Stimulated activated CD4-positive, alpha-beta T cell treated with anti-CD3 and anti-CD28 coated beads, TNF-alpha, amount 100 ng/mL, for 4 hours (primary cell): ENCODE results near the gene CDK4.

Experiments used
- DNase-seq, 3 experiments: peaks; one replicate each; pipeline ENCODE4 v3.0.0-alpha.2; 2020; ENCODE audit warnings: low read depth in 3 of 3

CDK4 gene

DNA sequence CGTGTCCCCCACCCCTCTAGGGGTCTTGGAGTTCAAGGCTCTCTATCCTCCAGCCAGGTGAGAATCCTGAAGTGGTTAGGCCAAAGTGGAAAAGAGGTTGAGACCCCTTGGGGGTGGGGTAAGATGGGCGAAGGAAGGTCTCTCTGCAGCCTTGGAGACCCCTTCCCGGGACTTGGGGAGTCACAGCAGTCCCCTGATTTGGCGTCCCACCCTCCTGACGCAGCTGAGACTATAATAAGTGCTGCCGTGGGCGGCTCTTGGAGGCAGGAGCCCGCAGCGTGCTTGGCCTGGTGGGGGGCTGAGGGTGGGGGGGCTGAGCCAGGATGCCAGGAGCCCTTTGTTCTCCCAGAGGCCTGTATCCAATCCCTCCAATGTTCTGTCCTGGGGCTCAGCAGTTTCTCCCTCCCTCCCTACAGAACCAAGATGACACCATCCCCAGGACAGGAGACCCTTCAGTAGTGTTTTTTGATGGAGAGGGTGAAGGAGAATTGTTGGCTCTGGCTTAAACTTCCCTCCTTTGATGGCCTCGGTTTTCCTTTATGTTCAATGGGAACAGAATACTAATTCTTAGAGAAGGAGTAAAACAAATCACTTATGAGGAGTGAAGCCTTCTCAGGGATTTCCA, 12.1 kb downstream of the CDK4 start:
- no peak for DNase-seq

DNA sequence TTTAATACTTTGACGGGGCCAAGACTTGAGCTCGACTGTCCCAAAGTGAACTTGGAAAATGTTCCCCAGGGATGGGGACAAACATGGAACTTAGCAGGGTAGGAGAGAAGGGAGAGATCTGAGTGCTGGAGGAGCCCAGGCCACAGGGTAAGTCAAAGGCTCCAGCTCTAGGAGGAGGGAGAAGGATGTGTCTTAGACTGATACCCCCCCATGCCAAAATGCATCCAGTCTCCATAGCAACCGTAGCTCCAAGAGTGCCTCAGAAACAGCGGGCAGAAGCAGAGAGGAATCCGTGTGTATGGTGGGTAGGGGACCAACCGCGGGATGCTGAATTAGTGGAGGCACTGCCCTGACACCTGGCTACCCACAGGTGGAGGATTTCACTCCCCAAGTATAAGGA, 12.7 kb downstream of the CDK4 start:
- no peak for DNase-seq

DNA sequence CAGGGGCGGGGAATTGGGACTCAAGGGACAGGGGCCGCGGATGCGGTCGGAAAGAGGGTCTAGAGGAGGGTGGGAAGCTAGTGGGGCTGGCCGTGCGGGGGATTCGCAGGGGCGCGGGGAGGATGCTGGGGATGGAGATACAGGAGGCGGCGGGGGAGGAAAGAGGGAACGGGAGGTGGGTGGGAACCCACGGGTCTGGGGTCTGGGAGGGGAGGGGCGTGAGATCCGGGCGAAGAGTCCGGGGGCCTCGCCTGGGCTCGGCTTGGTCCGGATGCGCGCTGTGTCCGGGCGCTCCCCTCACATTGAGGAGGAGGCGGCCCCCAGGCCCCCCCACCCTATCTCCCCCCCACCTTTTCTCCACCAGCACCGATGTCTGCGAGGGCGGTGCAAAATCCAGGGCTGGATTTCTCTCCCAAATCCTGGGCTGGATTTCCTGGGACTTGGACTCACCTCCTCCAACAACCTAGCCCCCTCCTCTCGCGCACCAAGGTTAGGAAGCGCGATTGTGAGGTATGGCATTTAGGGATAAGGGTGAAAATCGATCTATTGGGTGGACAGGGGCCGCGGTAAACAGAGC, 13.4 kb downstream of the CDK4 start, which contains the start of gene AGAP2:
TSS of gene AGAP2 (minus strand) at position 82 of the 577 bp plus-strand sequence. CDS start 496 bp downstream, outside the sequence.
- DNase-seq = no peak

DNA sequence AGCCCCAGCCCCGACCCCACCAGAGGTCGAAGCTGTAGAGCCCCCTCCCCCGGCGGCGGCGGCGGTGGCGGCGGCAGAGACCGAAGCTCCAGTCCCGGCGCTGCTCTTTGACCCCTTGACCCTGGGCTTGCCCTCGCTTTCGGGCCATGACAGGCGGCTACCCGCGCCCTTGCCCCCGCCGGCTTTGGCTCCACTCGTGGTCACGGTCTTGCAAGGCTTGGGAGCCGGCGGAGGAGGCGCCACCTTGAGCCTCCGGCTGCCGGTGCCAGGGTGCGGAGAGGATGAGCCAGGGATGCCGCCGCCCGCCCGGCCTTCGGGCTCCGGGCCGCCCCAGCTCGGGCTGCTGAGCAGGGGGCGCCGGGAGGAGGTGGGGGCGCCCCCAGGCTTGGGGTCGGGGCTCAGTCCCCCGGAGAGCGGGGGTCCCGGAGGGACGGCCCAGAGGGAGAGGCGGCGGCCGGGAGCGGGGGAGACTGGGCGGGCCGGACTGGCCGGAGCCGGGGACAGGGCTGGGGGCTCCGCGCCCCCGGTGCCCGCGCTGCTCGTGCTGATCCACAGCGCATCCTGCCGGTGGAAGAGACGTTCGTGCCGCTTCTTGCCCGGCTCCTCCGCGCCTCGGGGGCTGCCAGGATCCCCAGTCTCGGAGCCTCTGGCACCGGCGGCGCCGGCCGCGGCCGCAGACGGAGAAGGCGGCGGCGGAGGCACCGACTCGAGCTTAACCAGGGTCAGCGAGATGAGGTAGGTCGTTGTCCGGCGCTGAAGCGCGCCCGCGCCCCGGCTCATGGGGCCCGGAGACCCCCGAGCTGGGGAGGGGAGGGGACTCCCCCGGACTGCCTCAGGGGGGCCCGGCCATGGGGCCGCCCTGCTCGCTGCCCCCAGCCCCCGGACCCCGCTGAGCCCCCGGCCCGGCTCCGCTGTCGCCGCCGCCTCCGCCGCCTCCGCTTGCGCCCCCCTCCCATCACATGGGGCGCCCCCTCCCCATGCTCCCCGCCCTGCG, 14.3 kb downstream of the CDK4 start:
- DNase-seq = no peak

DNA sequence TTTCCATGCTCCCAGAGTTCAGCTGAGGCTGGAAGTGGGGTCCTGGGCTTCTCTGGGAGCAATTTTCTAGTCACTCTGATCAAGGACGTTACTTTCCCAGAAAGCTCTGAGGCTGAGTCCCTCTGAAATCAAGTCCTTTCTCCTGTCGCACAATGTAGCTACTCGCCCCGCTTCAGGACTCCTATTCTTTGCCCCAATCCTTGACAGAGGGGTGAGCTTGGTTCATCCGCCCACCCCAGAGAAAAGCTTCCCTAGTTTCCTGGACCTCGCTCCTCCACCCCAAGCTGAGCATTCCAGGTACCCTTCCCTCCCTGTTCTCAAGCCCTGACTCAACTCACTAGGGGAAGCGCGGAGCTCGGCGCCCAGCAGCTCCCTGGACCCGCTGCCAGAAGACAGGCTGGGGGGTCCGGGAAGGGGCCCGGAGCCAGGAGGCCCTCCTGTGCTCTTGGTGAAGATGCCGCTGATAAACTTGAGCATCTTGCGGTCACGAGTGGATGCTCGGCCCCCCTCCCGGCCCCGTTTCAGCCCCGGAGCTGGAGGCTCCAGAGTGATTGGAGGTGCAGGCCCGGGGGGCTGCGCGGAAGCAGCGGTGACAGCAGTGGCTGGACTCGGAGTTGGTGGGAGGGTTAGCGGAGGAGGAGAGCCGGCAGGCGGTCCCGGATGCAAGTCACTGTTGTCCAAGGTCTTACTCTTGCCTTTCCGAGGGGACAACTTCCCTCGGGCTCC, 15.2 kb downstream of the CDK4 start:
- no peak for DNase-seq

DNA sequence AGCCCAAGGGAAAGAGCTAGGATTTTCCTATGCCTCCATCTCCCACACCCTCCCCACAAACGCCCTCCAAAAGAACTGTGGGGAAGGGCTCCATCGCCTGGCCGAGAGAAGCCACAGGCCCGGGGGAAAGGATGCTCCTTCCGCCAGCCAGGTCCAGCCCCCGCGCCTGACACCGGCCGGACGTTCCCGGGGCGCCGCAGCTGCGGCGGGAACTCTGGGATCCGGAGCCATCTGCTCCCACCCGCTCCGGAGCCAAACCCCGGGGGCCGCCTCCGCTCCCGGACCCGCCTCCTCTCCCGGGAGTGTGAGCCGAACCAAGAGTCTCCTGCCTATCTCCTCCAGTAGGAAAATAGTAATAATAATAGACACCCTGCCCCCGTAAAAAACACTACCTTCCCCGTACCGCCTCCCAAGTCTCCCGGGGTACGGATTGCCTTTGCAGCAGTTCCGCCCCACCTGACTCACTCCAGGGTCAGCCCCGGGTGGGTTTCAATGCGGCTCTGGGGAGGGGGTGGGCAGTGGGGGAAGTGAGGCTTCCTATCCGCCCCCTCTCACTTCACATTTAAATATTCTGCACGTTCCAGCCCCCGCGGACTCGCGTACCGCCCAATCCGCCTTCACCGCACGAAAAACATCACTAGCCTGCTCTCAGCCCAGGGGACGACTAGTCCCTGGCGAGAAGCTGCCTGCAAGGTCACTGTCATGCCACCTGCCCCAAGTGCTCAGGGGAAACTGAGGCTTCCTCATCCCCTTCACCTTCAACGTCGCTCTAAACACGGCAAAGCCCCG, 16.0 kb downstream of the CDK4 start:
- no peak for DNase-seq

DNA sequence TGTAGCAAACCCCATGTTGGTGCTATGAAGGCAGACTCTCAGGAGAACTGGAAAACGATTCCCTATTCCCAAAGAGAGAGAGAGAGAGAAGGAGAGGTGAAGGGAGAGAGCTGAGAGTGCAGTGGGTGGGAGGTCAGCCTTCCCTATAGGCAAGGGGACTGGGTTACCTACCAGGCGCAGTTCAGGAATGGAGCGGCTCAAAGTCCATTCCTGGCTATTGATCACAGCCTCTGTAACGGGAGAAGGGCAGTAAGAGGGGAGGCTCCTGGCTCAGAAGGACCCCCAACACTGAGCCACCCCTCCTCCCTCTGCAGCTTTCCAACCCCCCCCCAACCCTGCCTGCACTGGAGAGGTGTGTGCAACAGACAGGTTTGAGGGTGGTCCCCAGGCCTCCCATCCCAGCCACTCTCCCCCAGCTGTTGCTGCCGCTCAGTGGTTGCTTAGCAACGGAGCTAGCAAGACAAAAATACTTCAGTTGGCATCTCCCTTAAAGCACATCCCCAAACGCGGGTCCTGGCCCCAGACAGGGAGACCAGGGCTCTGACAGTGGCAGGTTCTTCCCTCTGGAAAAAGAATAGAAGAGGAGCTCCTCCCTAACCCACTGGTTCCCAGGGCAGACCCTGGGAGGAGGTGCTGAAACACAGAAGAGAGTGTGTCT, 16.8 kb downstream of the CDK4 start:
- DNase-seq = no peak

DNA sequence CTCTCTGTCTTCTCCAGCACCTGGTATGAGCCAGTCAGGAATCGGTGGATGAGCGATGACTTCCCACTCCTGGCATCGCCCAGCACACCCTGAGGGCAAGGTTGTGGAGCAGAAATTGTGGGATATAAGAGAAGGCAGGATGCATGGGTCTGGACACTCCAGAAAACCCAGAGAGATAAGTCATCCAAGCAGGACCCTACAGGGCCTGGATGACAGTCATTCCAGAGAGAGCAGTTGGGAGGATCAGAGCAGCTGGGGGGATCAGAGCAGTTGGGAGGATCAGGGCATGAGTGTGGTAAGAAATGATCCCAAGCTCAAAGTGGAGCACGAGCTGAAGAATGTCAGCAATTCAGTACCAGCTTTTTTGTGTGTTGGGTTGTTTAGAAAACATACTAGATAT, 17.5 kb downstream of the CDK4 start:
- DNase-seq = no peak

DNA sequence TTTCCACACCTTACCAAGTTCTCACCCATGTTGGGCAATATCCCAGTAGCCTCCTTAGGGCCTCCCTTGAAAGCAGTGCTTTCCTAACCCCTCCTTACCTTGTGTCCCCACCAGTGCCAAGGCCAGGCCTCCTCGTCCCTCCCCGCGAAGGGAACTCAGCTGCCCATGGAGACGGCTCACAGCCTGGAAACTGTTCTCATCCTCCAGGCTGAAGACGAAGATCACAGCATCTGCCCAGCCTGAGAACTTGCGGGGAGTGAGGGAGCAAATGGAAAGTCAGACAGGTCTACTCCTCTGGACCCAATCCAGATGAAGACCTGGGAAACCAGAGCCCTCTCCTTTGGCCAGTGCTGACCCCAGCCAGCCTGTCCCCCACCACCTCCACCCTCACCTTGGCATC, 18.2 kb downstream of the CDK4 start:
- DNase-seq = no peak

DNA sequence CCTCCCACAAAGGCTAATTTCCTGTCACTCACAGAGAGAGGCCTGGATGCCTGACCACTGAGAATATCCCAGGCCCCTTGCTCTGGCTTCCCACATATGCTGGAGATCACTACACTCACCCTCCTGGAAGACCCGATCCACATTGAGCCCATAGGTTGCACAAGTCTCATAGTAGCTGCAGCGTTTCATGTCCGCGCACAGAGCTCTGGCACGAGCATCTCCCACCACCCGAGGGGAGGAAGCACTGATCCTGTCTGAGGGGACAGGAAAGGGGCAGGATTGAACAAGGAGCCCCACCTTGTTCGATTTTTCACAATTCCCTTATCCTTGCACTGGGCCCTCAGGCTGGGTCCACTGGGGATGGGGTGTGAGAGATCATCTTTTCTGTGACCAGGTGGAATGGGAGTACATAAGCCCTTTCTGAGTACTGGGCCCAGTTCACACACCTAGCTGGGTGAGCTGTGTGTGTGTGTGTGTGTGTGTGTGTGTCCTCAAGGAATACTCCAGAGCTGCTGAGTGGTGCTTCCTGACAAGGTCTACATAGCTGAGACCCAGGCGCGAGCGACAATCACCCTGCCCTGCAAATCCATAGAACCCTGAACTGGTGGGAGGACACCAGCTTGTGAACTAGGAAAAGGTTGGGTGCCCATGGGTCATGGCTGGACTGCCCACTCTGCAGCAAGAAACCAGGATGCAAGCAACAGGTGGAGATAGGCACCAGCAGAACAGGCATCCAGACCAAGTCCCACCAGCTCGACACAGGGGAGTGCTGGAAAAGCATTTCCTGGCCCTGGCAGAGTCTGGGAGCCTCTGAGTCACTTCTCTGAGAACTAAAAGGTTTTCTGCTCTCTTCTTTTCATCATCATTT, 19.1 kb downstream of the CDK4 start:
- no peak for DNase-seq

DNA sequence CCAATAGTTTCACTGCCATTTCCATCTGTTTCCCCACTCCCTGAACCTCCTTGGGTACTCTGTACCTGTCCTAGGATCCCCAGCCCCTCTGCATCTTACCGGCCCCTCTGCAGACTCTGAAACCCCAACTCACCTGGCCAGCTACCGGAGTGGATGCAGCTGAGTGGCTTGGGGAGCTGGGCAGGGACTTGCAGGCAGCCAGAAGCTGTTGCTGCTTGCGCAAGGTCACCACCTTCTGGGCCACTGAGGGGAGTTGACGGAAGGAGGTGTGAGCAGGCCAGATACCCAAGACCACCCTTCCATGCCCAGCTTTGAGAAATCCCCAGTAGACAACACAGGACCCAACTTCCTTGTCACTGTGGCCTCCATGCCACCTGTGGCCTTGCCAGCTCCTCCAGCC, 19.8 kb downstream of the CDK4 start:
- DNase-seq = no peak

DNA sequence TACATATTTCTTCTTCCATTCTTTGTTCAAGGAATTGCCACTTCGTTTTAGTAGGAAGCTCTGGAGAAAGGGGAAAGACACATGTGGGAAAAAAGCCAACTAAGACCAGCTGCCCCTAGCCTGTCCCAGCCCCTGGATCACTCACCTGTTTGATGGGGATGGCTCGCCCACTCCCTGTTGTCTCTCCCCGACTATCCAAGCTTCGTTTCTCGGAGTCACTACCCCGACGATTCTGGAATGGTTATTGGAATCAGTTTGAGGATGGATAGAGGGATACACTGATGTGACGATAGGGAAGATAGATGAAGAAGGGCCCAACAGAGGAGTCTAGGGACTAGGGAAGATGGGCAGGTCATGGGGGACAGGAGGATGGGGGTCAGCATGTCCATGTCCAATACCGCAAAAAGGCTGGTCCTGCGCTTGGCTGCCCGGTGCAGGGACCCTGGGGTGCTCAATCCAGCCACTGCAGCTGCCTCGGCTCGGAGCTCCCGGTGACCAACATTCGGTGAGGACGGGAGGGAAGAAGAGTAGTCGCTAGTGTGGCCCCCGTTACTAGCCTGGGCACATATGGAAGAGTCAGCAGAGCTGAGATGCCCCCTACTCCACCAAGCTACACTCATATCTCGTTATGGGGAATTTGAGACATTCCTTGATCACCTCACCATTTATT, 20.6 kb downstream of the CDK4 start:
- DNase-seq = no peak

DNA sequence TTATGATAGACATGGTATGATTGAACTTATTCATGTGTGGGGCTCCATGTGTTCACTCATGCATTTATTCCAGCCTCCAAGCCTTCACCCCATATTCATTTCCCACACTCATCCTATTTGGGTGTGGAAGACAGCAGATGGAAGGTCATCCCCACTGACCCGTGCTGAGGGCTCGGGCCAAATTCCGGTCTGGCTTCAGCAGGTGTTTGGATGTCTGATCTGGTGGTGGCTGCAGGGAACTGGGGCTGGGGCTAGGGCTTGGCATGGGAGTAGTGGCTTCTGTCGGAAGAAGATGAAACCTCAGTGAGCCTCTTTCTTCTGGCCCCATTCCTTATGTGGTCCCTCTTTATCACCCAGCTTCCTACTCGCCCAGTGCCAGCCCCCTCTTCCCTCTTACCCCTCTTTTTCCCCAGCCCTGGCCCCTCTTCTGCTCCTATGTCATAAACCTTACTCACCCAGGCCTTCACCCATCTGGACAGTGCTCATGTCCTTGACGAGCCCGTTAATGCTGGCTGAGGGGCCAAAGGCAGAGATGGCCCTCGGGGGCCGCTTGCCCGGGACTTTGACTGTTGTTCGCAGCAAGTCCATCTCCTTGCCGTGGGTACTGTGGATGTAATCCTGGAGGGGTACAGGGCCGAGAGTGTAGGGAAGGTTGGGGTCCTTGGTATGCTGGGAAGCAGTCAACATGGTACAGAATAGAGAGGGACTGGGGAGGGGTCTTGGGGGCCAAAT, 21.6 kb downstream of the CDK4 start:
- no peak for DNase-seq

DNA sequence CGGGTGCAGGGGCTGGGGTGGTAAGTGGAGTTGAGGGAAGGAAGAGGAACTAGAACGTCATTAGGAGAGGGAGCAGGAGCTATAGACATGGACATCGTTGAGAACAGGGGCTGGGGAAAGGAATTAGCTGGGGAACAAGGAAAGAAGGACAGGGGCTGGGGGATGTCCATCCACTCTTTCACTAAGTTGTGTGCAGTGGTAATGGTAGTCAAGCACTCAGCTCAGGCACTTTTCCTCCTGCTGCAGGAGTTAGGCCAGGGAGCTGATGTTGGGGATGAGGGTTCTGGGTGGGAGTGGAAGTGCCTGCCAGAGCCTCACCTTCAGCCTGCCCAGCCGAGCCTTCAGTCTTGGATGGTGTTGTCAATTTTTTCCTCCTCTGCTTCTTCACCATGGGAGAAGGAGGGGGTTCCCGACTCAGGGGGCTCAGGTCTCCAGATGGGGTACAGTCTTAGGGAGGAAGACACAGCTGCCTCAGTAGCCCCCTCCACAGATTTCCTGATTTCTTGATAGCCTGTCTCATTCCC, 22.7 kb downstream of the CDK4 start:
- DNase-seq = no peak

DNA sequence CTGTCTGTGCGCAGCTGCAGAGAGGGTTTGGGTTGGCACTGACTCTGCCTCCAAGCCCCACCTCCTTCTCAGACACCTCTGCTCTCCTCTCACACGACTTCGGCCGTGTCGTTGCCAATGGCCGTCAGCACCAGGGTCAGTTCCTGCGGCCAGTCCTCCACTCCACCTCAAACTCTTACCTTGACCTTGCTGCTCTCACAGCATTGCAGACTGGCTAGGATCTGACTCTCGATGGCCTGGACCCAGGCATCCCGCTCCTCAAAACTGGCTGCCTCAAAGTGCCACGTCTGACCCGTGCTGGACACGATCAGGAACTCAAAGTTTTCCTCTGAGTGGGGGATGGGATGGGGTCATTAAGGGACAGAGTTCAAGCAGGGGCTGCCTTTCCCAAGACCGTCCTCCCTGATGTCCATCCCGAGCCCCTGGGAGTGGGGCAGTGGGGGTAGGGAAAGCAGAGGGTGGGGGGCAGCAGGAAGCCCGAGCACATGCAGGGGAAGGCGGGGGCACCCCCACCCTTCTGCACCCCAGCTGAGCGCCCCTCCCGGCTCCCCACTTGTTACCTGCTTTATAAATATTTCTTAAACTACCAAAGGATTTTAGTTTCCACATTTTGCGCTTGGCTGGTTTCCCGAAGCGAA, 24.2 kb downstream of the CDK4 start:
- DNase-seq = no peak

DNA sequence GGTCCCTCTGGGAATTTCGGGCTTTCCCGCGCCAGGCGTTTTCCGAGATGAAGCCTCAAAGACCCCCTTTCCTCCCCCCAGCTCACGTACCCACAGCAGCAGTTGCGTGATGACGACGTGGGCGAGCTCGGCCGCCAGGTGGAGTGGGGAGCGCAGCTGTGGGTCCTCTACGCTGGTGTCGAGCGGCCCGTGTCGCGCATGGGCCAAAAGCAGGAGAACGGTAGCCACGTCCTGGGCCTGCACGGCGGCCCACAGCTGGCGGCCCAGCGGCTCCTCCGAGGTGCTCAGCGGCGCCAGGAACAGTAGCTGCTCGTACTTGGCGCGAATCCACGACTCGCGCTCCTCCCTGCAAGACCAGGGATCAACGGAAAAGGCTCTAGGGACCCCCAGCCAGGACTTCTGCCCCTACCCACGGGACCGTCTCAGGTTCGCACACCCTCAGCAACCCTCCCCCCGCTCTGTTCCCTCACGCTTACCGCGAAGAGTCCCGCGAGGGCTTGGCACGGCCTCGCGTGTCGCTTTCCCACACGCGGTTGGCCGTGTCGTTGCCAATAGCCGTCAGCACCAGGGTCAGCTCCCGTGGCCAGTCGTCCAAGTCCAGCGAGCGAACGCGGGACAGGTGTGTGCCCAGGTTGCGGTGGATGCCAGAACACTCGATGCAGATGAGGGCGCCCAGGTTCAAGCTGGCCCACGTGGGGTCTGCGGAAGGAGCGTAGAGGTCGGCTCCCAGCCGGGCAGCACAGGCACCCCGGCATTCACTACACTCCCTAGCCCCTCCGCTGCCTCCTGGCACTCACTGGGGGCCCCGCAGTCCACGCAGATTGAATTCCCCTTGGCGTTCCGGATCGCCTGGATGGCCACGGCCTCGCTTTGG, 25.0 kb downstream of the CDK4 start:
- DNase-seq = no peak
